ENCODE data around the gene SHROOM2.
"Not testable (repeated sequence)": the region's sequence is repeated elsewhere in the genome, so short reads cannot be mapped to it uniquely, and the experiment has no call there.

The SHROOM2 gene

GRCh38 chrX:9829308-9830267 is 43.4 kb downstream of the SHROOM2 start:
- DNase-seq (ENCODE audit: low read depth), result no peak

GRCh38 chrX:9832811-9833210 is 46.6 kb downstream of the SHROOM2 start:
- no peak for DNase-seq (ENCODE audit: low read depth)

GRCh38 chrX:9835585-9836210 is 49.5 kb downstream of the SHROOM2 start:
- DNase-seq (ENCODE audit: low read depth), result no peak

GRCh38 chrX:9842541-9842940 is 56.3 kb downstream of the SHROOM2 start:
- DNase-seq (ENCODE audit: low read depth), result no peak

GRCh38 chrX:9844936-9845577 is 58.8 kb downstream of the SHROOM2 start:
- no peak for DNase-seq (ENCODE audit: low read depth)

- no peak for DNase-seq (ENCODE audit: low read depth)
These were observed 59.3 kb downstream of the SHROOM2 start for GRCh38 chrX:9845578-9845952.

GRCh38 chrX:9846631-9847030 is 60.4 kb downstream of the SHROOM2 start:
- DNase-seq (ENCODE audit: low read depth), result no peak

- no peak for DNase-seq (ENCODE audit: low read depth)
These were observed 60.8 kb downstream of the SHROOM2 start for GRCh38 chrX:9847071-9847470.

GRCh38 chrX:9848718-9849479 is 62.7 kb downstream of the SHROOM2 start:
- no peak for DNase-seq (ENCODE audit: low read depth)

- no peak for DNase-seq (ENCODE audit: low read depth)
These were observed 65.7 kb downstream of the SHROOM2 start for GRCh38 chrX:9851890-9852289.

GRCh38 chrX:9853307-9853706 is 67.1 kb downstream of the SHROOM2 start:
- no peak for DNase-seq (ENCODE audit: low read depth)

GRCh38 chrX:9855561-9856283 is 69.5 kb downstream of the SHROOM2 start:
- no peak for DNase-seq (ENCODE audit: low read depth)

- DNase-seq (ENCODE audit: low read depth), result no peak
These were observed 70.4 kb downstream of the SHROOM2 start for GRCh38 chrX:9856588-9856987.

- no peak for DNase-seq (ENCODE audit: low read depth)
These were observed 71.6 kb downstream of the SHROOM2 start for GRCh38 chrX:9857575-9858474.

- DNase-seq (ENCODE audit: low read depth), result not testable (repeated sequence)
These were observed 72.5 kb downstream of the SHROOM2 start for GRCh38 chrX:9858684-9859083.

GRCh38 chrX:9859711-9860555 is 73.7 kb downstream of the SHROOM2 start:
- DNase-seq (ENCODE audit: low read depth), result no peak

- no peak for DNase-seq (ENCODE audit: low read depth)
These were observed 74.6 kb downstream of the SHROOM2 start for GRCh38 chrX:9860826-9861225.

- DNase-seq (ENCODE audit: low read depth), result no peak
These were observed 75.5 kb downstream of the SHROOM2 start for GRCh38 chrX:9861711-9862110.

GRCh38 chrX:9862525-9862924 is 76.3 kb downstream of the SHROOM2 start:
- no peak for DNase-seq (ENCODE audit: low read depth)

Measured in GM04504 (cell line).